GM23338 (cell line): ENCODE measurements around the gene PNPLA1. TPM values are rescaled to one million over a fixed set of nuclear protein-coding genes. Genes with fewer than 3 reads are reported as not detected.

ENCODE experiments used
- ATAC-seq: fragments of 200-7000 bp; cut with Tn5 transposase; 3 replicates; pipeline ENCODE4 v1.9.1; 2020
- DNase-seq: peaks from one replicate; pipeline ENCODE4 v3.0.0-alpha.2; 2015; ENCODE audit warnings: low spot score
- H2AFZ ChIP-seq: fragments of 200-600 bp; sonication (generic); 2 replicates; pipeline ENCODE4 v1.8.0; 2016; ENCODE audit warnings: antibody characterized with exemption, mild to moderate bottlenecking, moderate library complexity
- H3F3A ChIP-seq: fragments of 200-600 bp; sonication (generic); replicated peaks from 2 replicates; pipeline ENCODE4 v1.8.0; 2017; ENCODE audit warnings: antibody characterized with exemption, mixed run types, low read depth
- H3K27ac ChIP-seq: fragments of 200-600 bp; sonication (generic); 2 replicates; pipeline ENCODE4 v1.6.1; 2016; ENCODE audit warnings: low read depth
- H3K27me3 ChIP-seq: fragments of 200-600 bp; sonication (generic); 2 replicates; pipeline ENCODE4 v1.8.0; 2016; ENCODE audit warnings: mild to moderate bottlenecking, mixed run types, moderate library complexity; ENCODE audit not compliant: insufficient read depth
- H3K36me3 ChIP-seq: fragments of 200-600 bp; sonication (generic); 2 replicates; pipeline ENCODE4 v1.8.0; 2016; ENCODE audit warnings: mild to moderate bottlenecking; ENCODE audit not compliant: insufficient read depth
- H3K4me1 ChIP-seq: fragments of 200-600 bp; sonication (generic); 2 replicates; pipeline ENCODE4 v1.8.0; 2016; ENCODE audit warnings: mild to moderate bottlenecking, moderate library complexity; ENCODE audit not compliant: insufficient read depth
- H3K4me2 ChIP-seq: fragments of 200-600 bp; sonication (generic); 2 replicates; pipeline ENCODE4 v1.7.1; 2017; ENCODE audit warnings: mixed run types
- H3K4me3 ChIP-seq: fragments of 200-600 bp; sonication (generic); 2 replicates; pipeline ENCODE4 v1.6.1; 2016; ENCODE audit warnings: mixed run types
- H3K79me2 ChIP-seq: fragments of 200-600 bp; sonication (generic); replicated peaks from 2 replicates; pipeline ENCODE4 v1.8.0; 2017; ENCODE audit warnings: mild to moderate bottlenecking; ENCODE audit not compliant: insufficient read depth
- H3K9me2 ChIP-seq: fragments of 200-600 bp; sonication (generic); 2 replicates; pipeline ENCODE4 v1.8.0; 2017; ENCODE audit not compliant: insufficient read depth
- H4K20me1 ChIP-seq: fragments of 200-600 bp; sonication (generic); replicated peaks from 2 replicates; pipeline ENCODE4 v1.8.0; 2017; ENCODE audit warnings: mild to moderate bottlenecking; ENCODE audit not compliant: insufficient read depth
- H3K27ac Mint-ChIP-seq: 2 replicates; pipeline ENCODE4 v1.8.0; 2020; ENCODE audit warnings: inconsistent platforms, mild to moderate bottlenecking, moderate library complexity, mixed read lengths
- H3K27me3 Mint-ChIP-seq: 3 replicates; pipeline ENCODE4 v1.8.0; 2022; ENCODE audit warnings: low read depth, mild to moderate bottlenecking, moderate library complexity, mixed read lengths, inconsistent platforms; ENCODE audit not compliant: insufficient read depth, poor library complexity
- H3K36me3 Mint-ChIP-seq: 3 replicates; pipeline ENCODE4 v1.8.0; 2021; ENCODE audit warnings: low read depth, mild to moderate bottlenecking, inconsistent platforms, moderate library complexity, mixed read lengths
- H3K4me1 Mint-ChIP-seq: 3 replicates; pipeline ENCODE4 v1.8.0; 2020; ENCODE audit warnings: mild to moderate bottlenecking, inconsistent platforms, mixed read lengths
- H3K4me3 Mint-ChIP-seq: 3 replicates; pipeline ENCODE4 v1.8.0; 2021; ENCODE audit warnings: moderate library complexity, mild to moderate bottlenecking, inconsistent platforms, mixed read lengths
- H3K9me3 Mint-ChIP-seq: 3 replicates; pipeline ENCODE4 v1.8.0; 2020; ENCODE audit warnings: moderate library complexity, mild to moderate bottlenecking, inconsistent platforms, mixed read lengths
- CTCF ChIP-seq, 2 experiments: fragments of 200-600 bp in 1 of 2; sonication (generic) in 1 of 2; conservative IDR thresholded peaks; 2 replicates each; pipeline versions ENCODE4 v1.5.1 to v1.6.1; 2016 to 2017; ENCODE audit warnings: antibody characterized with exemption in 2 of 2, low read depth in 2 of 2, mild to moderate bottlenecking in 2 of 2, moderate library complexity in 1 of 2
- EZH2 ChIP-seq: fragments of 200-600 bp; sonication (generic); IDR thresholded peaks from one replicate; pipeline ENCODE4 v1.8.0; 2017; ENCODE audit warnings: antibody characterized with exemption, mild to moderate bottlenecking, low read depth; ENCODE audit not compliant: unreplicated experiment
- JUNB ChIP-seq: IDR thresholded peaks from one replicate; pipeline ENCODE4 v1.6.1; 2016; ENCODE audit warnings: antibody characterized with exemption; ENCODE audit not compliant: unreplicated experiment
- NANOG ChIP-seq: IDR thresholded peaks from 2 replicates; pipeline ENCODE4 v1.6.1; 2016; ENCODE audit warnings: antibody characterized with exemption, borderline replicate concordance
- STAT1 ChIP-seq: IDR thresholded peaks from one replicate; pipeline ENCODE4 v1.6.1; 2016; ENCODE audit warnings: antibody characterized with exemption; ENCODE audit not compliant: unreplicated experiment
- ZNF114 ChIP-seq: fragments of 250-450 bp; sonication (Bioruptor Pico); IDR thresholded peaks from 2 replicates; pipeline ENCODE4 v1.5.0; 2020; ENCODE audit warnings: mild to moderate bottlenecking, moderate library complexity
- ZNF331 ChIP-seq: fragments of 250-450 bp; sonication (Bioruptor Pico); IDR thresholded peaks from 2 replicates; pipeline ENCODE4 v1.5.0; 2020; ENCODE audit warnings: low read depth, mild to moderate bottlenecking, moderate library complexity
- ZNF462 ChIP-seq: fragments of 250-450 bp; sonication (Bioruptor Pico); IDR thresholded peaks from 2 replicates; pipeline ENCODE4 v1.5.0; 2020; ENCODE audit warnings: mild to moderate bottlenecking, moderate library complexity
- polyA plus RNA-seq: library from polyadenylated mRNA; unstranded; fragments of >200 nt; fragmentation: Nextera tagmentation; extraction: Ambion mirVana; gene quantifications from 2 replicates; pipeline ENCODE4 v1.2.1, GENCODE V29; 2016
- total RNA-seq: library from RNA; depleted of rRNA; stranded (reverse); fragments of >200 nt; shearing (Covaris generic); gene quantifications from 2 replicates; pipeline ENCODE4 v1.2.3, GENCODE V29; 2014

The PNPLA1 gene
- total and polyA plus RNA-seq, 2 experiments from 2014 or later = not detected

GRCh38 chr6:36242161-36242560, 27.7 kb upstream of the PNPLA1 start (continued):
- no peak for TF ChIP-seq ZNF462 (CRISPR knock-in tag)
- TF ChIP-seq EZH2 = no peak
- TF ChIP-seq ZNF331 (CRISPR knock-in tag) = no peak
- no peak for TF ChIP-seq STAT1
- TF ChIP-seq CTCF (conservative IDR thresholded peaks at IDR 0.05; ENCODE audit: low read depth in 2 of 2) = no peak
- TF ChIP-seq NANOG = no peak

GRCh38 chr6:36242626-36243025, 27.2 kb upstream of the PNPLA1 start:
- Histone ChIP-seq H3K79me2 (no peaks in the 10 kb centered on the region), H4K20me1 (no peaks in the 10 kb centered on the region), H2AFZ (no peak overlapping the region), H3K4me1 (peaks cover 22% of the 10 kb centered on the region), H3K4me3 (no peak overlapping the region), H3K27me3 (no peaks in the 10 kb centered on the region), H3K36me3 (no peaks in the 10 kb centered on the region), H3K27ac (no peak overlapping the region), H3F3A (0 out of 2 replicates have a peak, but pooled peaks cover 3% of the 10 kb centered on the region), H3K9me2 (no peaks in the 10 kb centered on the region), H3K4me2 (no peak overlapping the region)
- DNase-seq (no peak), ATAC-seq (no peak)
- no peak for TF ChIP-seq CTCF (conservative IDR thresholded peaks at IDR 0.05; ENCODE audit: low read depth in 2 of 2)
- no peak for TF ChIP-seq ZNF114
- TF ChIP-seq JUNB = no peak
- no peak for TF ChIP-seq ZNF331 (CRISPR knock-in tag)
- TF ChIP-seq NANOG = no peak
- TF ChIP-seq EZH2 = no peak
- H3K27ac Mint-ChIP-seq = no peak overlapping the region
- peaks cover 45% of the 10 kb centered on the region for H3K4me1 Mint-ChIP-seq
- H3K27me3 Mint-ChIP-seq = peaks cover 3% of the 10 kb centered on the region
- H3K9me3 Mint-ChIP-seq = no peaks in the 10 kb centered on the region
- H3K4me3 Mint-ChIP-seq = no peak overlapping the region; the same call in 2 of the 3 replicates
- H3K36me3 Mint-ChIP-seq = no peaks in the 10 kb centered on the region
